ENCODE results near the gene PERM1. TPM values are rescaled to one million over a fixed set of nuclear protein-coding genes. Genes with fewer than 3 reads are reported as not detected.

PERM1 gene
- total RNA-seq, 2 donors from 2014 or later: not detected

- Mint-ChIP-seq H3K27me3 (ENCODE audit: insufficient read depth) (peaks cover 11% of the 10 kb centered on the region), H3K9me3 (no peaks in the 10 kb centered on the region), H3K4me3 (no peak overlapping the region), H3K4me1 (peaks cover 8% of the 10 kb centered on the region), H3K27ac (no peak overlapping the region), H3K36me3 (ENCODE audit: low read depth) (peaks cover 43% of the 10 kb centered on the region)
- Histone ChIP-seq H3K27ac (ENCODE audit: low read depth, low read length) (no peak overlapping the region), H3K4me3 (ENCODE audit: low read length) (no peak overlapping the region), H3K36me3 (ENCODE audit: control insufficient read depth, insufficient read depth, low read length) (peaks cover 48% of the 10 kb centered on the region), H3K9me3 (ENCODE audit: control insufficient read depth, low read length) (no peaks in the 10 kb centered on the region), H3K4me1 (ENCODE audit: control insufficient read depth, insufficient read depth, low read length) (no peaks in the 10 kb centered on the region), H3K9ac (ENCODE audit: extremely low read depth, low read length, poor library complexity, severe bottlenecking) (no peak overlapping the region), H3K27me3 (ENCODE audit: control insufficient read depth, insufficient read depth, low read length, poor library complexity, severe bottlenecking) (peaks cover 12% of the 10 kb centered on the region)
- TF ChIP-seq CTCF (conservative IDR thresholded peaks at IDR 0.05): no peak
- 91 to 94% methylated on average over 8 to 11 of the region's 11 CpGs for WGBS, 2 experiments (ENCODE audit: insufficient coverage in 1 of 2, insufficient read length in 1 of 2)
- no peak for DNase-seq
These were observed 25.3 kb downstream of the PERM1 start for GRCh38 chr1:956636-957035.

- peaks cover 50% of the 10 kb centered on the region for H3K36me3 Mint-ChIP-seq (ENCODE audit: low read depth)
- H3K4me1 Mint-ChIP-seq: peaks cover 12% of the 10 kb centered on the region
- no peak overlapping the region for H3K27ac Mint-ChIP-seq
- no peaks in the 10 kb centered on the region for H3K9me3 Mint-ChIP-seq
- no peaks in the 10 kb centered on the region for H3K9me3 ChIP-seq (ENCODE audit: control insufficient read depth, low read length)
- H3K4me3 ChIP-seq (ENCODE audit: low read length): no peak overlapping the region
- H3K4me3 Mint-ChIP-seq: no peak overlapping the region
- no peak overlapping the region for H3K27ac ChIP-seq (ENCODE audit: low read depth, low read length)
- H3K9ac ChIP-seq (ENCODE audit: extremely low read depth, low read length, poor library complexity, severe bottlenecking): no peak overlapping the region
- WGBS, 2 experiments (ENCODE audit: insufficient coverage in 1 of 2, insufficient read length in 1 of 2): 93 to 100% methylated on average over 3 to 6 of the region's 6 CpGs
- H3K27me3 Mint-ChIP-seq (ENCODE audit: insufficient read depth): peaks cover 8% of the 10 kb centered on the region
- DNase-seq: no peak
- H3K36me3 ChIP-seq (ENCODE audit: control insufficient read depth, insufficient read depth, low read length): peaks cover 58% of the 10 kb centered on the region
- TF ChIP-seq CTCF (conservative IDR thresholded peaks at IDR 0.05): no peak
- H3K27me3 ChIP-seq (ENCODE audit: control insufficient read depth, insufficient read depth, low read length, poor library complexity, severe bottlenecking): peaks cover 12% of the 10 kb centered on the region
- no peaks in the 10 kb centered on the region for H3K4me1 ChIP-seq (ENCODE audit: control insufficient read depth, insufficient read depth, low read length)
These were observed 26.4 kb downstream of the PERM1 start for GRCh38 chr1:955474-955873.

GRCh38 chr1:954927-955326, 27.0 kb downstream of the PERM1 start:
- Mint-ChIP-seq H3K27me3 (ENCODE audit: insufficient read depth) (peaks cover 4% of the 10 kb centered on the region), H3K36me3 (ENCODE audit: low read depth) (peaks cover 55% of the 10 kb centered on the region), H3K4me3 (no peak overlapping the region), H3K9me3 (no peaks in the 10 kb centered on the region), H3K4me1 (peaks cover 12% of the 10 kb centered on the region), H3K27ac (no peak overlapping the region)
- H3K27ac ChIP-seq (ENCODE audit: low read depth, low read length): no peak overlapping the region
- peaks cover 7% of the 10 kb centered on the region for H3K27me3 ChIP-seq (ENCODE audit: control insufficient read depth, insufficient read depth, low read length, poor library complexity, severe bottlenecking)
- no peaks in the 10 kb centered on the region for H3K9me3 ChIP-seq (ENCODE audit: control insufficient read depth, low read length)
- H3K4me3 ChIP-seq (ENCODE audit: low read length): no peak overlapping the region
- no peaks in the 10 kb centered on the region for H3K4me1 ChIP-seq (ENCODE audit: control insufficient read depth, insufficient read depth, low read length)
- DNase-seq: no peak
- peaks cover 64% of the 10 kb centered on the region for H3K36me3 ChIP-seq (ENCODE audit: control insufficient read depth, insufficient read depth, low read length)
- no peak for TF ChIP-seq CTCF (conservative IDR thresholded peaks at IDR 0.05)
- H3K9ac ChIP-seq (ENCODE audit: extremely low read depth, low read length, poor library complexity, severe bottlenecking): no peak overlapping the region
- WGBS, 2 experiments (ENCODE audit: insufficient coverage in 1 of 2, insufficient read length in 1 of 2): 90 to 94% methylated on average over 11 to 13 of the region's 13 CpGs
